H1 (cell line): Measurements from ENCODE around the gene PRSS53. TPM values are rescaled to one million over a fixed set of nuclear protein-coding genes. Genes with fewer than 3 reads are reported as not detected.

Experiments used
- CEBPB ChIP-seq: IDR thresholded peaks from 2 replicates; pipeline ENCODE4 v1.6.1; 2012; ENCODE audit warnings: low read depth, low read length
- CHD2 ChIP-seq: IDR thresholded peaks from 2 replicates; pipeline ENCODE4 v1.6.1; 2012; ENCODE audit warnings: low read length, improper control_type of control experiment
- CHD7 ChIP-seq: fragments of 300-600 bp; sonication (generic); IDR thresholded peaks from 2 replicates; pipeline ENCODE4 v1.7.1; 2012; ENCODE audit warnings: low read length, moderate library complexity, mild to moderate bottlenecking, inconsistent platforms; ENCODE audit not compliant: insufficient replicate concordance
- CTBP2 ChIP-seq: IDR thresholded peaks from 2 replicates; pipeline ENCODE4 v1.7.0; 2011; ENCODE audit warnings: borderline replicate concordance, mild to moderate bottlenecking, moderate library complexity, mixed read lengths, low read length; ENCODE audit not compliant: insufficient read depth, insufficient read length
- JUN ChIP-seq: IDR thresholded peaks from 2 replicates; pipeline ENCODE4 v1.6.1; 2011; ENCODE audit warnings: low read depth, mild to moderate bottlenecking, improper control_type of control experiment, low read length
- JUND ChIP-seq: IDR thresholded peaks from 2 replicates; pipeline ENCODE4 v1.6.1; 2011; ENCODE audit warnings: mild to moderate bottlenecking, improper control_type of control experiment, low read length
- POLR2A ChIP-seq, 2 experiments: IDR thresholded peaks; 1 replicate in 1 of 2; 2 replicates in 1 of 2; pipeline ENCODE4 v1.6.1; 2011; ENCODE audit warnings: low read depth in 2 of 2, low read length in 2 of 2, mild to moderate bottlenecking in 2 of 2; ENCODE audit errors: control extremely low read depth in 1 of 2
- POLR2AphosphoS5 ChIP-seq: IDR thresholded peaks from 2 replicates; pipeline ENCODE4 v1.6.1; 2011; ENCODE audit warnings: low read depth, low read length
- polyA plus RNA-seq, 7 experiments: library from polyadenylated mRNA; depleted of rRNA in 3 of 7; stranded (reverse) in 5 of 7; unstranded in 2 of 7; fragments of >200 nt in 5 of 7; fragments of 200-250 nt in 2 of 7; gene quantifications; 1 replicate in 5 of 7; 2 replicates in 1 of 7; 4 replicates in 1 of 7; pipeline versions ENCODE4 v1.2.1 to v1.2.3, GENCODE V29; 2011 to 2013; ENCODE audit warnings: missing spikeins in 2 of 7, mixed read lengths in 2 of 7
- total RNA-seq: library from RNA; stranded (reverse); fragmentation: NEBNext Ultra II Directional; extraction: Animal tissue kit (Norgen Biotek cat#: 25700); gene quantifications from 2 replicates; pipeline ENCODE4 v1.2.1, GENCODE V29; 2021

PRSS53 gene
- total and polyA plus RNA-seq, 2 of the 8 experiments (the other 6 are each of a cell fraction or from before 2014, with no cell fraction given) = 1.7 to 2.6 TPM

DNA sequence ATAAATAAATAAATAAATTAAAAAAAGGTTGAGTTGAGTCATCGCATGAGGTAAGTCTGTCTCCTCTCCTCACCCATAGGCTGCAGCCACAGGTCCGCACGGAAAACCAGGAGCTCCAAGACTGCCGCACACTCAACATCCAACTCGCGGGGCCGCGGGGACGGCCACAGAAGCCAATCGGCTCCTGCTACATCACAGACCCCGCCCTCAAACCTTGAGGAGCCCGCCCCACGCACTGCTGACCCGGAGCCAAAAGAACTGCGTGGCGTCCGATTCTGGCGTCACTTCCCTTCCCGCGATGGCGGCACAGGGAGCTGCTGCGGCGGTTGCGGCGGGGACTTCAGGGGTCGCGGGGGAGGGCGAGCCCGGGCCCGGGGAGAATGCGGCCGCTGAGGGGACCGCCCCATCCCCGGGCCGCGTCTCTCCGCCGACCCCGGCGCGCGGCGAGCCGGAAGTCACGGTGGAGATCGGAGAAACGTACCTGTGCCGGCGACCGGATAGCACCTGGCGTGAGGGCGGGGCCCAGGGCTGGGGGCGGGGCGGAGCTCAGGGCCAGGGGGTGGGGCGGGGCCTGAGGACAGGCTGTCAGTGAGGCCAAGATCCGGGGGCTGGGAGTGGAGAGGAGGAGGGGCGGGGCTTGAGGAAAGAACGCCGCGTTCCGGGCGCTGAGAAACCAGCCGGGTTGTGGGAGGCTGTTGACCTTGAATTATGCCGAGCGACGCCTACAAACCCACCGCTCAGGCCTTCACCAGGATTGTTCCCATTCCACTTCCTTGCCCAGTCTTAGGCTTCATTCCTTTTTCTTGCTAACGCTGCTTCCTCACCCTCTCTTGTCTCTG lies 28.9 kb upstream of the PRSS53 start, which contains the start of gene KAT8 (continued):
- TF ChIP-seq CHD7 = no peak
- TF ChIP-seq POLR2A (IDR thresholded peaks at IDR 0.05; ENCODE audit: control extremely low read depth in 1 of 2, low read depth in 2 of 2, low read length in 2 of 2) = peak; percentile 62 to 95
- TF ChIP-seq JUND = no peak; the same call in 1 of the 2 replicates
- TF ChIP-seq CEBPB = no peak
- TF ChIP-seq JUN = no peak
- TF ChIP-seq CHD2 = peak; percentile 73
- no peak for TF ChIP-seq CTBP2
- TF ChIP-seq POLR2AphosphoS5 = peak; percentile 92
